Measurements from ENCODE around the gene TNNT1.

The TNNT1 gene

GRCh38 chr19:55146705-55147273 is 2.2 kb downstream of the TNNT1 start:
- TF ChIP-seq ZFX (IDR thresholded peaks at IDR 0.05; ENCODE audit: borderline replicate concordance) (no peak), CTCF (IDR thresholded peaks at IDR 0.05) (no peak)
- peak overlapping the region; percentile 70 for H3K27ac ChIP-seq

GRCh38 chr19:55146078-55146704 is 2.8 kb downstream of the TNNT1 start:
- TF ChIP-seq CTCF (IDR thresholded peaks at IDR 0.05) (peak; percentile 92), ZFX (IDR thresholded peaks at IDR 0.05; ENCODE audit: borderline replicate concordance) (no peak)
- peak overlapping the region; percentile 70 for H3K27ac ChIP-seq

GRCh38 chr19:55145232-55145631 is 3.8 kb downstream of the TNNT1 start:
- no peak overlapping the region for H3K27ac ChIP-seq

GRCh38 chr19:55141696-55142095 is 7.3 kb downstream of the TNNT1 start:
- H3K27ac ChIP-seq: no peak overlapping the region
- TF ChIP-seq ZFX (IDR thresholded peaks at IDR 0.05; ENCODE audit: borderline replicate concordance) (no peak), CTCF (IDR thresholded peaks at IDR 0.05) (no peak)

More at GRCh38 chr19:55145232-55145631, 3.8 kb downstream of the TNNT1 start:
- no peak for TF ChIP-seq ZFX (IDR thresholded peaks at IDR 0.05; ENCODE audit: borderline replicate concordance)
- TF ChIP-seq CTCF (IDR thresholded peaks at IDR 0.05): no peak

GRCh38 chr19:55137915-55138314 is 11.1 kb downstream of the TNNT1 start:
- H3K27ac ChIP-seq: no peak overlapping the region
- TF ChIP-seq ZFX (IDR thresholded peaks at IDR 0.05; ENCODE audit: borderline replicate concordance): no peak
- TF ChIP-seq CTCF (IDR thresholded peaks at IDR 0.05): no peak

- no peak for TF ChIP-seq CTCF (IDR thresholded peaks at IDR 0.05)
- TF ChIP-seq ZFX (IDR thresholded peaks at IDR 0.05; ENCODE audit: borderline replicate concordance): no peak
- H3K27ac ChIP-seq: no peak overlapping the region
Observed at GRCh38 chr19:55136399-55137102, 12.5 kb downstream of the TNNT1 start.

- TF ChIP-seq ZFX (IDR thresholded peaks at IDR 0.05; ENCODE audit: borderline replicate concordance) (no peak), CTCF (IDR thresholded peaks at IDR 0.05) (no peak)
- no peak overlapping the region for H3K27ac ChIP-seq
Observed at GRCh38 chr19:55134736-55135135, 14.3 kb downstream of the TNNT1 start.

All from 22Rv1 (cell line).